Amygdala (tissue), 56 donors: ENCODE results near the gene LGALS8.
"Not testable (repeated sequence)": the region's sequence is repeated elsewhere in the genome, so short reads cannot be mapped to it uniquely, and the experiment has no call there.

Source experiments
- DNase-seq, 56 donors: peaks; one replicate each; lab custom pipeline; 2025; lab: John Stamatoyannopoulos, UW

LGALS8 gene

DNA sequence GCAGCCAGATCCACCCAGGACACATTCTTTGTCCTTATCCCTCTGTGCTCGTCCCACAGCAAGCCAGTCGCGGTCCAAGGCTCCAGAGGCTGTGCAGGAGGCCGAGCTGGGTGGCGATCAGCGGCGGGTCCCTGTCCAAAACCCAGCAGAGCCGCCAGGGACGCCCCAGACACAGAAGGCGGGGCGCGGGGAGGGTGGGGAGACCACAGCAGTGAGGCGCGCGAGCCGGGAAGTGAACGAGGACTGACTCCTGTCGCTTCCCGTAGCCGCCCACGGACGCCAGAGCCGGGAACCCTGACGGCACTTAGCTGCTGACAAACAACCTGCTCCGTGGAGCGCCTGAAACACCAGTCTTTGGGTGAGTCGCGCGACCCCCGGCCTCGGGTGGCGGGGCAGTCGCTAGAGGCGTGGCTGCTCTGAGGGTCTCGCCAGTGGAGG, at the start of gene LGALS8:
LGALS8 (plus strand) TSS at position 279 of the 438 bp plus-strand sequence. CDS start 2,089 bp downstream, outside the sequence.
- DNase-seq, result peak; percentile 15 to 86 (median 71)

GRCh38 chr1:236476019-236476418, 47.8 kb upstream of the LGALS8 start:
- DNase-seq, result no peak

- no peak for DNase-seq
Observed at GRCh38 chr1:236480758-236481436, 42.9 kb upstream of the LGALS8 start.

GRCh38 chr1:236484310-236484971, 39.3 kb upstream of the LGALS8 start:
- DNase-seq, result peak in 4 of 56 donors; percentile 2 to 12 (median 6)

- DNase-seq, result no peak
Observed at GRCh38 chr1:236486356-236487002, 37.3 kb upstream of the LGALS8 start.

DNA sequence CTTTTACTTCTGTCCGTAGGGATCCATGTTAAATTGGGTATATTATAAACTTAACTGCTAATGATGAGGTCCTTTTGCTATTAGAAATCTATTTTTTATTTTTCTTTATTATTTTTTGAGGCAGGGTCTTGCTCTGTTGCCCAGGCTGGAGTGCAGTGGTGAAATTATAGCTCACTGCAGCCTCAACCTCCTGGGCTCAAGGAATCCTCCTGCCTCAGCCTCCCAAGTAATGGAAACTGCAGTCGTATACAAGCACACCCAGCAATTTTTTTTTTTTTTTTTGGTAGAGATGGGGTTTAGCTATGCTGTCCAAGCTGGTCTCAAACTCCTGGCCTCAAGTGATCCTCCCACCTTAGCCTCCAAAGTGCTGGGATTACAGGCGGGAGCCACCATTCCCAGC, 34.6 kb upstream of the LGALS8 start:
- not testable (repeated sequence) for DNase-seq

GRCh38 chr1:236489710-236490377, 33.9 kb upstream of the LGALS8 start:
- peak in 1 of 56 donors; percentile 41 for DNase-seq

DNA sequence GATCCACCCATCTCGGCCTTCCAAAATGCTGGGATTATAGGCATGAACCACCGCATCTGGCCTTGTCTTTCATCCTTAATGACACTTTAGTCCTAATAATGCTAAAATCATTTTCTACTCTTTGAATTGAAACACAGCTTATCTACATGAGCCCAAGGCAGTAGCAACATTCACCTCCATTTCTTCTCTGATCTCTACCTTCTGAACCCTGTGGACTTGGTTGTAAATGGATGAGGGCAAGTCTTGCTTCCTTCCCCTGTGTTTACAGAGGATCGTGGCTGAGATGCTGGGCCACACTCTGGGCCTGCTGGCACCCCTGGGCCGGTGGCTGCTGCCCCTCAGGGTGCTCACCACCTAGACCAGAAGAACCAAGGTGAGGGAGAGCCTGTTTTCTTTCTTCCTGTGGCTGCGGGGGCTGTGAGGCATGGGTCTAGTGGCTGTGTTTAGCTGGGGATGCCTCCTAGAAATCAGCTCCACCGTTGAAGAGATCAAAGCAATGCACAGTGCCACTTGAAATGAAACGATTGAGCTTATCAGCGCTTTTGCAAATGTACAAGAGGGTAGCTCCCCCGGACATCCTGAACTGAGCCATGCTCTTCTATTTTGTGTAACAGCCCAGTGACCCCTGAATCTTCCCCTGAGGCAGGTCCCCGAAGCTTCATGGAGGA, 32.2 kb upstream of the LGALS8 start:
- no peak for DNase-seq

- DNase-seq, result no peak
Observed at GRCh38 chr1:236492378-236492777, 31.4 kb upstream of the LGALS8 start.

DNA sequence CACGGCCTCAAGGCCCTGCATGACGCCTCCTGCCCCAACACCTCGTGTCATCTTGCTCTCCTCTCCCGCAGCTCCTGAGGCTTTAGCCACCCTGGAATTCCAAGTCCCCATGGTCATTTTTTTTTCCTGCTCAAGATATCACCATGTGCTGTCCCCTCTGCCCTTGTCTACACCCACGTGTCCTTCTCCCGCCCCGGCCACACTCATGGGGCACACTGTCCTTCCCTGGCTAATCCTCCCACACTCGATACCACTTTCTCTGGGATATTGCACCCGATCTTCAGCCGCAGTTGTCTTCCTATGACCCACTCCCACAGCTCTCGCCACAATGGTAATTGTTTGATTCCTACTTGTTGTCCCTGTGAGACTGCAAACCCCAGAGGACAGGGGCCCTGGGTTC, 29.7 kb upstream of the LGALS8 start:
- no peak for DNase-seq

DNA sequence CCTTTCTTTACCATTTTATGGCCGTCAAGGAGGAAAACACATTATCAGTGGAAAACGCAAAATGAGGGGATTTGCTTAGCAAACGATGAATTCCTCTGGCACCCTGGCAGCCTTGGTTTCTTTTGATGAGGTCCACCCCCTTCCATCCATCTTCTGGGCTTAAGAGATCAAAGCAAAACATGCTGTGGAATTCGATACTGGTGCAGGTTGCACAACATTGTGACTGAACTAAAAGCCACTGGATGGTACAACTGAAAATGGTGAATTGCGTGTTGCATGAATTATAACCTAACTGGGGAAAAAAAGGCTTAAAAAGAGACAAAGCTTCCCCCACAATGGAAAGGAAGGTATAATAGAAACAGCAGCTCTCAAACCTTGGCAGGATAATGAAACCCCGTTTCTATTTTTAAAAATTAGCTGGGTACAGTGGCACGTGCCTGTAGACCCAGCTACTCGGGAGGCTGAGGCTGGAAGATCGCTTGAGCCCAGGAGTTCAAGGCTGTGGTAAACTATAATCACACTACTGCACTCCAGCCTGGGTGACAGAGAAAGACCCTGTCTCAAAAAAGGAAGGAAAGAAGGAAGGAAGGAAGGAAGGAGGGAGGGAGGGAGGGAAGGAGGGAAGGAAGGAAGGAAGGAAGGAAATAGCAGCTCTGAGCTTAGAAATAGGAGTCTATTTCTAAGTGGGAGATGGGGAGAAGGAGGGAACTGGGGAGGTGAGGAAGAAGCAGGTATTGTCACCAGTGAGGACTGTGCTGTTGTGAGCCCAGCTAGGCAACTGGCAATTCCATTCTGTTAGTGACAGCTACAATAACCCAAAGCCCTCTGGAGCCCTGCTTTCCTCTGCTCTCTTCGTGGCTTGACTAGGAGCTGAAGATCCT, 29.0 kb upstream of the LGALS8 start:
- no peak for DNase-seq

- DNase-seq, result no peak
Observed at GRCh38 chr1:236495467-236496112, 28.2 kb upstream of the LGALS8 start.

DNA sequence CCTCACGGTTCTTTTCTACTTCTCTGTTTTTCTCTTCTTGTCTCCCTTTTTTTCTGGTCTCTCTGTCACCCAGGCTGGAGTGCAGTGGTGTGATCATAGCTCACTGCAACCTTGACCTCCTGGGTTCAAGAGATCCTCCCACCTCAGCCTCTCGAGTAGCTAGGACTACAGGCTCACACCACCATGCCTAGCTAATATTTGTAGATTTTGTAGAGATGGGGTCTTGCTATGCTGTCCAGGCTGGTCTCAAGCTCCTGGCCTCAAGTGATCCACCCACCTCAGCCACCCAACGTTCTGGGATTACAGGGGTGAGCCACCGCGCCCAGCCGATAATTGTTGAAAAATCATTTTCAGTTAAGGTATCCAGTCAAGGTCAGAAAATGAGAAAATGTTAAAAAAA, 25.9 kb upstream of the LGALS8 start:
- DNase-seq, result no peak

DNA sequence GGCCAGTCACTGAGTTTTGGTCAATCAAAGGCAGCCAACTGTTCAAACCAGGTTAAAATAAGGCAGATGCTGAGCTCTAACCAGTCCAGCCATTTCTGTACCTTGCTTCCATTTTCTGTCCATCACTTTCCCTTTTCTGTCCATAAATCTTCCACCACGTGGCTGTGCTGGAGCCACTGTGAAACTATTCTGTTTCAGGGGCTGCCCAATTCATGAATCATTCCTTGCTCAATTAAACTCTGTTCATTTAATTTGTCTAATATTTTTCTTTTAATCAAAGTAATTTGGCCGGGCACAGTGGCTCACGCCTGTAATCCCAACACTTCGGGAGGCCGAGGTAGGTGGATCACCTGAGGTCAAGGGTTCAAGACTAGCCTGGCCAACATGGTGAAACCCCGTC, 22.7 kb upstream of the LGALS8 start:
- DNase-seq, result no peak

GRCh38 chr1:236502579-236502971, 21.2 kb upstream of the LGALS8 start:
- no peak for DNase-seq

DNA sequence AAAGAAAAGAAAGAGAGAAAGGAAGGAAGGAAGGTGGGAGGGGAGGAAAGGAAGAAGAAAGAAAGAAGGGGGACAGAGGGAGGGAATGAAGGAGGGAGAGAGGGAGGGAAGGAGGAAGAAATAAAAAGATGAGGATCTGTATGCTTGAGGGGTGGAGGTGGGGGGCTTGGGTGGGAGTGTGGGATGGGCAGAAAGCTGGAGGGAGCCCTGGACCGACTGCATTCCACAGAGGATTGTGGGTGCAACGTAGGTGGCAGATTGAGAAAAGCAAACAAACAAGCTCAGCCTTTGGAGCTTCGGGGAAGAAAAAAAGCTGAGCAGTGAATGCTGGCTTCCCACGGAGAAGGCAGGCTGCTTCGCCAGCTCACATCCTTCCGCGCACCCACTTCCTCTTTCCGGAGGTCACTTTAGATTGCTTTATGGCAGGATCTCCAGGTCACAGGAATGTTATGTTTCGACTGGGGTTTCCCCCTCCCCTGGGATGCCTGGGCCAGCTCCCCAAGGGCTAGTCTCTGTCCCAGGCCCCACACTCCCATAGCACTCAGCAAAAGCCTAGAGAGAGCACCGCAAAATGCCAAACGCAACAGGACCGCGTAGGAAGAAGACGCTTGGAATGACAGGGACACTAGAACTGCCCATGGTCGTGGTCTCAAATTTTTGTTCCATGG, 20.7 kb upstream of the LGALS8 start:
- DNase-seq, result peak in 24 of 56 donors; percentile 3 to 49 (median 14)

- DNase-seq, result not testable (repeated sequence)
Observed at GRCh38 chr1:236504338-236504737, 19.4 kb upstream of the LGALS8 start.

DNA sequence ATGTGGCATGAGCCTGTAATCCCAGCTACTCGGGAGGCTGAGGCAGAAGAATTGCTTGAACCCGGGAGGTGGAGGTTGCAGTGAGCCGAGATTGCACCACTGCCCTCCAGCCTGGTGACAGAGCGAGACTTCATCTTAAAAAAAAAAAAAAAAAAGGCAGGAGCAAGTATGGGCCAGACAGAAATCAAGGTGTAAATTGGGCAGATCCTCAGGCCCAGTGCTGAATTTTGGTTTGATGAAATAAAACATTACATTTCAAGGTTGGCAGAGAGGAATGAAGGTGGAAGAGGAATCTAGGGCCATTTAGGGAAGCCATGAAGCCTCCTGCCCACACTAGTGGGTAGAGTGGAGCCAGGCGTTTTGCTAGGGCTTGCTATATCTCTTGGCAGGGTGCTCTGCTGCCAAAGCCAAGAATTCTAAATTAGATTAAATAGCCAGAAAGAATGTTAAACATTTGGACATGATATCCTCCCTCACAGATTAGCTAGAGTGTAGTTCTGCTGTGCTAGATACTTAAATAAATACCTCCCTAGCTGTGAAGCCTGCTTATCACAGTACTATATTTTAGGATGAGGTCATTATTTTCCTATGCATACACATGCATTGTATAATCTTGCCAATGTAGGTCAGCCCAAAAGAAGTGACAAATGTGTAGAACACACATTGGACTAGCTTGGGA, 16.6 kb upstream of the LGALS8 start:
- peak in 4 of 56 donors; percentile 6 to 19 (median 15) for DNase-seq
